ENCODE measurements around the gene ABHD12B.

Gene ABHD12B

GRCh38 chr14:50871914-50872732, at the start of gene ABHD12B:
Gene ABHD12B, plus strand, starts transcription at chr14:50872053. Its CDS starts 122 bp downstream, at chr14:50872175.
- no peak for TF ChIP-seq CTCF (IDR thresholded peaks at IDR 0.05; ENCODE audit: low read depth, low read length)
- H3K4me3 ChIP-seq (replicated peaks in 1 of 2; ENCODE audit: low read depth in 2 of 2, low read length in 2 of 2), result no peak within 1 kb of the TSS
- DNase-seq (ENCODE audit: low read depth in 2 of 2), result no peak

GRCh38 chr14:50822501-50823042, 49.3 kb upstream of the ABHD12B start:
- peak in 1 of 2 donors; percentile 19 for DNase-seq (ENCODE audit: low read depth in 2 of 2)
- H3K4me3 ChIP-seq (replicated peaks in 1 of 2; ENCODE audit: low read depth in 2 of 2, low read length in 2 of 2), result no peak overlapping the region
- no peak for TF ChIP-seq CTCF (IDR thresholded peaks at IDR 0.05; ENCODE audit: low read depth, low read length)

GRCh38 chr14:50823051-50823761, 48.6 kb upstream of the ABHD12B start:
- DNase-seq (ENCODE audit: low read depth in 2 of 2), result peak in 1 of 2 donors; percentile 79
- TF ChIP-seq CTCF (IDR thresholded peaks at IDR 0.05; ENCODE audit: low read depth, low read length), result no peak
- H3K4me3 ChIP-seq (replicated peaks in 1 of 2; ENCODE audit: low read depth in 2 of 2, low read length in 2 of 2), result no peak overlapping the region

- no peak for DNase-seq (ENCODE audit: low read depth in 2 of 2)
- TF ChIP-seq CTCF (IDR thresholded peaks at IDR 0.05; ENCODE audit: low read depth, low read length), result no peak
- no peak overlapping the region for H3K4me3 ChIP-seq (replicated peaks in 1 of 2; ENCODE audit: low read depth in 2 of 2, low read length in 2 of 2)
These were observed 47.9 kb upstream of the ABHD12B start for GRCh38 chr14:50823762-50824636.

GRCh38 chr14:50825307-50825706, 46.5 kb upstream of the ABHD12B start:
- no peak for DNase-seq (ENCODE audit: low read depth in 2 of 2)
- TF ChIP-seq CTCF (IDR thresholded peaks at IDR 0.05; ENCODE audit: low read depth, low read length), result no peak

GRCh38 chr14:50826681-50827080, 45.2 kb upstream of the ABHD12B start:
- TF ChIP-seq CTCF (IDR thresholded peaks at IDR 0.05; ENCODE audit: low read depth, low read length), result no peak
- H3K4me3 ChIP-seq (replicated peaks in 1 of 2; ENCODE audit: low read depth in 2 of 2, low read length in 2 of 2), result no peak overlapping the region
- no peak for DNase-seq (ENCODE audit: low read depth in 2 of 2)

More at GRCh38 chr14:50825307-50825706, 46.5 kb upstream of the ABHD12B start:
- no peak overlapping the region for H3K4me3 ChIP-seq (replicated peaks in 1 of 2; ENCODE audit: low read depth in 2 of 2, low read length in 2 of 2)
